BLaER1 treated with 17β-estradiol and CSF1 and Interleukin-3, amounts not matched to agents 10 nM and 100 nM (cell line): Measurements from ENCODE around the gene PRSS22.

Source experiments
- H3K27ac ChIP-seq, 11 experiments: shearing (Covaris generic); formaldehyde crosslinking; 2 replicates each; pipeline ENCODE4 v1.8.1; 2022
- H3K27me3 ChIP-seq, 11 experiments: shearing (Covaris generic); formaldehyde crosslinking; 2 replicates each; pipeline ENCODE4 v1.8.1; 2022
- H3K36me3 ChIP-seq, 11 experiments: shearing (Covaris generic); formaldehyde crosslinking; 2 replicates each; pipeline ENCODE4 v1.8.1; 2022
- H3K4me1 ChIP-seq, 10 experiments: shearing (Covaris generic); formaldehyde crosslinking; 2 replicates each; pipeline ENCODE4 v1.8.1; 2022
- H3K4me2 ChIP-seq, 11 experiments: shearing (Covaris generic); formaldehyde crosslinking; 2 replicates each; pipeline ENCODE4 v1.8.1; 2022
- H3K4me3 ChIP-seq, 10 experiments: shearing (Covaris generic); formaldehyde crosslinking; 2 replicates each; pipeline ENCODE4 v1.8.1; 2022
- H3K9ac ChIP-seq, 11 experiments: shearing (Covaris generic); formaldehyde crosslinking; 2 replicates each; pipeline ENCODE4 v1.8.1; 2022
- H3K9me3 ChIP-seq, 11 experiments: shearing (Covaris generic); formaldehyde crosslinking; replicated peaks in 1 of 11; 2 replicates each; pipeline ENCODE4 v1.8.1; 2022
- H4K20me1 ChIP-seq, 11 experiments: shearing (Covaris generic); formaldehyde crosslinking; 2 replicates each; pipeline ENCODE4 v1.8.1; 2022
- Cebpa-rat ChIP-seq, 11 experiments: shearing (Covaris generic); IDR thresholded peaks; 2 replicates each; pipeline ENCODE4 v1.8.1; 2022

PRSS22 gene

DNA sequence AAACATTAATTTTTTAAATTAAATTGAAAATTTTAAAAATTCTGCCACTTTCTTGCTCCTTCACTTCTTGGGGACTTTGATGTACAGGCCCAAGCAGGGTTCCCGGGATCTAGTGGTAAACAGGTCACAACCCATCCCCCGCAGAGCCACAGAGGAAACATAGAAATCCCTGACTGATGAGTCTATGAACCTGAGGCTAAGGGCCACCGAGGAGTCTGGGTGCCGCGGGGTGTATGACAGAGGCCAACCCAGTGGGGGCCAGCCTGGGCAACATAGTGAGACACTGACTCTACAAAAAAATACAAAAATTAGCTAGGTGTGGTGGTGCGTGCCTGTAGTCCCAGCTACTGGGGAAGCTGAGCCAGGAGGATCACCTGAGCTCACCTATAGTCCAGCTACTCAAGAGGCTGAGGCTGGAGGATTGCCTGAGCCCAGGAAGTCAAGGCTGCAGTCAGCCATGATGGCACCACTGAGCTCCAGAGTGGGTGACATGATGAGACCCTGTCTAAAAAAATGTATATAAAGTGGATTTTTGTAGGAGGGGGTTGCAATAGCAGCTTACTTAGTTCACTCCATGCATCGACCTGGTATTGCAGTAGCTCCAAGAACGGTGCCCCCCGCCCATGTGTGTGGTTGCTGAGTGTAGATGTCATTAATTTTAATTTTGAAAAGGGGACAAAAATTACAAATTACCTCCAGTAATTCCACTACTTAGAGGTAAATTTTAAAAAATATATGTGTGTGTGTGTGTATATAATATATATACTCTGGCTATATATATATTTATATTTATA lies 44.6 kb upstream of the PRSS22 start:
- TF ChIP-seq Cebpa-rat (IDR thresholded peaks at IDR 0.05), result no peak
- peaks cover 16 to 28% (median 18%) of the 10 kb centered on the region in 10 experiments for H3K4me1 ChIP-seq
- H3K4me2 ChIP-seq, result no peak overlapping the region
- H3K4me3 ChIP-seq, result no peak overlapping the region
- H4K20me1 ChIP-seq, result peaks cover 0 to 15% (median 0%) of the 10 kb centered on the region in 11 experiments; a peak in 6 of 22 replicates
- H3K27me3 ChIP-seq, result no peaks in the 10 kb centered on the region
- no peak overlapping the region for H3K9ac ChIP-seq
- H3K27ac ChIP-seq, result no peak overlapping the region
- H3K9me3 ChIP-seq, result no peaks in the 10 kb centered on the region; a peak in 1 of 22 replicates
- H3K36me3 ChIP-seq, result peaks cover 0 to 20% (median 0%) of the 10 kb centered on the region in 11 experiments; a peak in 3 of 22 replicates

DNA sequence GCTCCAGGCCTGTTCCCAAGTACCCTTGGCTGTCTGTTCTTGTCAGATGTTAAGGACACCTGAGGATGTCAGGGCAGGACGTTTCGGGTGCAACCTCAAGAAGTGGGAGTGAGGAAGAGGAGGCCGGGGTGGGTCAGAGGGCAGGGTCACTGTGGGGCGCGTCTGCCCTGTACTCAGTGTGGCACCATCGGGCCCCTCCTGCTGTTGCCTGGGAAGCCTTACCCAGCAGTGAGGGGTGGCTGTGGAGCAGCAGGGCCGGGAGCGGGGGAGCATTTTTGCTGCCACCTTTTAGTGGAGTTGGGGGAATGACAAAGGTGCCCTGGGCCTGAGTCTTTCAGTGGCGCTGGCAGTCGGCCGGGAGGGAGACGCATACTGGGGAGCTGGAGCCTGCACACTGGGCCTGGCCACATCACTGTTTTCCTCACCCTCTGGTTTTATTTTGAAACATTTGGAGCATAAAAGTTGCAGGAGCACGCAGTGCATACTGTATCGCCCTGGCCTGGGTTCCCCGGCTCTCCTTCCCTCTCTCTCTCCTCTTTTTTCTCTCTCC lies 42.6 kb upstream of the PRSS22 start:
- no peak overlapping the region for H3K27ac ChIP-seq
- peaks cover 0 to 33% (median 7%) of the 10 kb centered on the region in 11 experiments; a peak in 9 of 22 replicates for H4K20me1 ChIP-seq
- H3K4me3 ChIP-seq, result no peak overlapping the region
- H3K9ac ChIP-seq, result no peak overlapping the region
- TF ChIP-seq Cebpa-rat (IDR thresholded peaks at IDR 0.05), result no peak
- H3K9me3 ChIP-seq, result no peaks in the 10 kb centered on the region
- H3K4me2 ChIP-seq, result no peak overlapping the region
- H3K27me3 ChIP-seq, result no peaks in the 10 kb centered on the region
- peaks cover 0 to 33% (median 9%) of the 10 kb centered on the region in 11 experiments; a peak in 9 of 22 replicates for H3K36me3 ChIP-seq
- H3K4me1 ChIP-seq, result peaks cover 10 to 38% (median 27%) of the 10 kb centered on the region in 10 experiments

DNA sequence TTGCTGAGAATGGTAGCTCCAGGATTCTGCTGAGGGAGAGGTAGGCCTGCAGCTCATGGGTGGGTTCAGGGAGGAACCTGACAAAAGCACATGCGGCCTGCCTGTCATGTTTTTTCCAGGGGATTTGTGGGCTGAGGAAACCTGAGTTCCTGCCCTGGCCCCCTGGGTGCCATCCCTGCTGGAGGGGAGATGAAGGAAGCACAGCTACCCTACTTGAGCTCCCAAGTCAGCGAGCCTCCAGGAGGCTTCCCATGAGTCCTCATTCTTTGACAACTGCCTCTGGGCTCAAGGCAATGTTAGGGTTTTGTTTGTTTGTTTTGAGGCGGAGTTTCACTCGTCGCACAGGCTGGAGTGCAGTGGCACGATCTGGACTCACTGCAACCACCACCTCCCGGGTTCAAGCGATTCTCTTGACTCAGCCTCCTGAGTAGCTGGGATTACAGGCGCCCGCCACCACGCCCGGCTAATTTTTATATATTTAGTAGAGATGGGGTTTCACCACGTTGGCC lies 41.6 kb upstream of the PRSS22 start:
- TF ChIP-seq Cebpa-rat (IDR thresholded peaks at IDR 0.05), result no peak
- Histone ChIP-seq H3K9me3 (no peaks in the 10 kb centered on the region), H3K9ac (no peak overlapping the region), H4K20me1 (peaks cover 0 to 42% (median 7%) of the 10 kb centered on the region in 11 experiments; a peak in 11 of 22 replicates), H3K4me1 (peaks cover 10 to 48% (median 30%) of the 10 kb centered on the region in 10 experiments), H3K27me3 (no peaks in the 10 kb centered on the region), H3K4me2 (no peak overlapping the region), H3K4me3 (no peak overlapping the region), H3K27ac (no peak overlapping the region), H3K36me3 (peaks cover 0 to 33% (median 9%) of the 10 kb centered on the region in 11 experiments; a peak in 9 of 22 replicates)

DNA sequence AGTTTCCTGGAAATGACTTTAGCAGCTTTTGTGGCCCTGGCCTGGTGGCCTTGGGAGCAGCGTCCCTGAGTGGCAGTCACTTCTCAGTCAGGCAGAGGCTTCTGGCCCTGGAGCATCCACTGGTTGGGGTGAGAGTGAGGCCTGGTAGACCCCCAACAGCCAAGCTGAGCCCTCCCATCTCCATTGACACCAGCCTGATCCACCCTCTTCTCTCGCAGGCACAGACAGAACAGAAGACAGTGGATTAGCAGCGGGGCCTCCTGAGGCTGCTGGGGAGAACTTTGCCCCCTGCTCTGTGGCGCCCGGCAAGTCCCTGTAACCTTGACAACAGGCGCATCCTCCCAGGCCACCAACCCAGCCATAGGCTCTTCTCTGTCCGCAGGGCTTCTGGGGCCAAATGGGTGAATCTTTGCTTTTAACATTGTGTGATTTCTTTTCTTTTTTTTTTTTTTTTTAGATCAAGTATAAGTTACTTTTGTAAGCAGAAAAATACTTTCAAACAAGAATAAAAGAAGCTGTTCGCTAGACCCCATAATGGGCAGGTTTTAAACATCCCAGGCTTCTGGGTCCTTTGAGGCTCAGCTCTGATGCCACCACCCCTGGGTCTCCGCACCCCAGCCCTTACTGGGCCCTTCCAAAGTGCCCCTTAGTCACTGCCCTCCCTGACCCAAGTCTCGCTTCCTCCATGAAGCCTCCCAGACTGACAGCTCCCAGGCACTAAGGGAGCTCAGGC lies 41.0 kb upstream of the PRSS22 start:
- H3K36me3 ChIP-seq, result peaks cover 0 to 33% (median 9%) of the 10 kb centered on the region in 11 experiments; a peak in 9 of 22 replicates
- no peaks in the 10 kb centered on the region for H3K9me3 ChIP-seq
- TF ChIP-seq Cebpa-rat (IDR thresholded peaks at IDR 0.05), result no peak
- H3K27me3 ChIP-seq, result no peaks in the 10 kb centered on the region
- H3K4me1 ChIP-seq, result peaks cover 9 to 48% (median 30%) of the 10 kb centered on the region in 10 experiments
- peaks cover 0 to 48% (median 11%) of the 10 kb centered on the region in 11 experiments; a peak in 11 of 22 replicates for H4K20me1 ChIP-seq
- no peak overlapping the region for H3K27ac ChIP-seq
- H3K9ac ChIP-seq, result peak overlapping the region in 1 of 11 experiments; percentile 29; a peak in 1 of 22 replicates
- no peak overlapping the region for H3K4me2 ChIP-seq
- H3K4me3 ChIP-seq, result no peak overlapping the region

DNA sequence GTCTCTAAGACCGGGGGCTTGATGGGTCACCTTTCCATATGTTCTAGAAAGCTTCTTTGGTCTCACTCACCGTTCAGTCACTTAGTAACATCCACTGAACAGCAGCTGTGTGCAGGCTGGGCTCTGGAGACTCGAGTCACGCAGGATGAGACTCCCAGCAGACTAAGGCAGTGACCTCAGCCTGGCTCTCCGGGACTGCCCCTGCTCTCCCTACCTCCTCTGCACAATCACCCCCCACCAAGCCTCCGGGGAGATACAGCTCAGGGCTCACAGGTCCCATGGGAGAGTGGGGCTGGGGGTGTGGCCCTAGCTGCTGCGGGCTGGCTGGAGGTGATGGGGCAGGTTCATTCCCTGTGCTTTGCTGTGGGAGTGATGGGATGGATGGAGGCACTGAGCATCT lies 39.1 kb upstream of the PRSS22 start:
- H3K27ac ChIP-seq, result no peak overlapping the region
- peak overlapping the region in 6 of 11 experiments; percentile 11 to 57 (median 43); a peak in 11 of 22 replicates for H3K9ac ChIP-seq
- peaks cover 0 to 41% (median 27%) of the 10 kb centered on the region in 10 experiments; a peak in 16 of 20 replicates for H3K4me1 ChIP-seq
- peaks cover 0 to 33% (median 9%) of the 10 kb centered on the region in 11 experiments; a peak in 9 of 22 replicates for H3K36me3 ChIP-seq
- peak overlapping the region in 8 of 11 experiments; percentile 27 to 67 (median 60); a peak in 15 of 22 replicates for H3K4me2 ChIP-seq
- no peaks in the 10 kb centered on the region for H3K27me3 ChIP-seq
- no peak overlapping the region for H3K4me3 ChIP-seq
- TF ChIP-seq Cebpa-rat (IDR thresholded peaks at IDR 0.05), result no peak
- H3K9me3 ChIP-seq, result no peaks in the 10 kb centered on the region
- H4K20me1 ChIP-seq, result peaks cover 0 to 51% (median 13%) of the 10 kb centered on the region in 11 experiments; a peak in 11 of 22 replicates

DNA sequence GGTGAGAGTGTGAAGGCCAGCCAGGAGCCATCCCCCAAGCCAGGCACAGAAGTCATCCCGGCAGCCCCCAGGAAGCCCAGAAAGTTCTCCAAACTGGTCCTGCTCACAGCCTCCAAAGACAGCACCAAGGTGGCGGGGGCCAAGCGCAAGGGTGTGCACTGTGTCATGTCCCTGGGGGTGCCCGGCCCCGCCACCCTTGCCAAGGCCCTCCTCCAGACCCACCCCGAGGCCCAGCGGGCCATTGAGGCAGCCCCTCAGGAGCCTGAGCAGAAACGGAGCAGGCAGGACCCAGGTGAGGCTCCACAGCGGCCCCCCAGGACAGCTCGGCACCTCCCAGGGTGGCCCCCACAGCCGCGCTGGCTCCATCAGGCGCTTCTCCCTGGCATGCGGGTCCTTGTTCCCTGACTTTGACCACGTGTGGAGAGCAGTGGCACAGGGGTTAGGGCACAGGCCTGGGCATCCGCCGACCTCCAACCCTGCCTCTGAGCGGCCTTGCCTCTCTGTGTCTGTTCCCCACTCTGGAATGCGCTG lies 38.6 kb upstream of the PRSS22 start:
- no peak for TF ChIP-seq Cebpa-rat (IDR thresholded peaks at IDR 0.05)
- peaks cover 0 to 41% (median 27%) of the 10 kb centered on the region in 10 experiments; a peak in 16 of 20 replicates for H3K4me1 ChIP-seq
- H3K4me3 ChIP-seq, result no peak overlapping the region
- peaks cover 0 to 51% (median 13%) of the 10 kb centered on the region in 11 experiments; a peak in 11 of 22 replicates for H4K20me1 ChIP-seq
- peak overlapping the region in 8 of 11 experiments; percentile 11 to 57 (median 36); a peak in 13 of 22 replicates for H3K9ac ChIP-seq
- H3K36me3 ChIP-seq, result peaks cover 0 to 33% (median 9%) of the 10 kb centered on the region in 11 experiments; a peak in 9 of 22 replicates
- peak overlapping the region in 3 of 11 experiments; percentile 19 to 40 (median 30); a peak in 1 of 22 replicates for H3K27ac ChIP-seq
- H3K27me3 ChIP-seq, result no peaks in the 10 kb centered on the region
- no peaks in the 10 kb centered on the region for H3K9me3 ChIP-seq
- peak overlapping the region in 9 of 11 experiments; percentile 12 to 67 (median 56); a peak in 16 of 22 replicates for H3K4me2 ChIP-seq

DNA sequence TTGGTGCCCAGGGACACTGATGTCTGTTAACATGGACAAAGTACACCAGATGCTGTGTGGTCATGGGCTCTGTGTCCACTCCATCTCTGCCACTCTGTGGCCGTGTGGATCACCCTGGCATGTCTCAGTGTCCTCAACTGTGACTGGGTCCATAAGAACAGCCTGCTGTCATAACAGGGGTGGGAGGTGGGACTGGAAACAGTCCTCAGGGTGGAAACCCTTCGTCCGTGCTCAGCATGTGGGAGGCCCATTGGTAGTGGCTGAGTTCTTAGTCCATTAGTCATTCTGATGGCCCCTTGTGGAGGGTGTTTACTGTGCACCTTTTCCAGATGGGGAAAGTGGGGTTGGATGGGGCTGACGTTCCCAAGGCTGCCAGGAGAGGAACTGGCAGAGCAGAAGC lies 37.8 kb upstream of the PRSS22 start:
- no peak for TF ChIP-seq Cebpa-rat (IDR thresholded peaks at IDR 0.05)
- Histone ChIP-seq H3K27me3 (no peaks in the 10 kb centered on the region), H3K36me3 (peaks cover 0 to 33% (median 8%) of the 10 kb centered on the region in 11 experiments; a peak in 9 of 22 replicates), H4K20me1 (peaks cover 0 to 51% (median 13%) of the 10 kb centered on the region in 11 experiments; a peak in 11 of 22 replicates), H3K9me3 (no peaks in the 10 kb centered on the region), H3K27ac (no peak overlapping the region), H3K9ac (no peak overlapping the region), H3K4me3 (no peak overlapping the region), H3K4me1 (peaks cover 0 to 41% (median 27%) of the 10 kb centered on the region in 10 experiments; a peak in 16 of 20 replicates), H3K4me2 (peak overlapping the region in 6 of 11 experiments; percentile 36 to 67 (median 64); a peak in 8 of 22 replicates)

DNA sequence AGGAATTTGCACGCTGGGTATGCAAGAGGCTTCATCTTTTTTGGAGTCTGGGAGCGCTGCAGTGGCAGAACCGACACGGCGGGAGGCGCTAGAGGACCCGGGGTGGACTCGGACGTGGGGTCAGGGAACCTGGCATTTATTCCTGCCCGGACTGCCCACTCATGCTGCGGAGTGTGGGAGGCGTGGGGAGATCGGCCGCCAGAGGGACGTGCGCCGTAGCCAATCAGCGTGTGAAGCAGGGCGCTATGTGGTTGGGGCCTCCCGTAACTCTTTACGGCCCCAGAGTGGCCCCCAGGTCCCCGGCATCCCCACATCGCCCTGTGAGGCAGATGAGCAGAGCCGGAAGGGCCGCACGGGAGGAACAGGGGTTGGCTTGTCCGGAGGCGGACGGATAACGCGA lies 36.3 kb upstream of the PRSS22 start:
- Histone ChIP-seq H3K9me3 (no peaks in the 10 kb centered on the region), H3K36me3 (peaks cover 0 to 28% (median 8%) of the 10 kb centered on the region in 11 experiments; a peak in 9 of 22 replicates), H3K27me3 (no peaks in the 10 kb centered on the region), H3K4me2 (no peak overlapping the region), H3K4me1 (peaks cover 0 to 41% (median 27%) of the 10 kb centered on the region in 10 experiments; a peak in 16 of 20 replicates), H3K27ac (no peak overlapping the region), H4K20me1 (peaks cover 0 to 51% (median 13%) of the 10 kb centered on the region in 11 experiments; a peak in 11 of 22 replicates), H3K9ac (no peak overlapping the region), H3K4me3 (no peak overlapping the region)
- TF ChIP-seq Cebpa-rat (IDR thresholded peaks at IDR 0.05), result no peak
